HepG2 (cell line): ENCODE measurements around the gene TBC1D14.

ENCODE experiments used
- CEBPB ChIP-seq: IDR thresholded peaks from 2 replicates; pipeline ENCODE4 v1.6.1; 2011; ENCODE audit warnings: low read depth, low read length, improper control_type of control experiment, borderline replicate concordance
- CHD2 ChIP-seq: IDR thresholded peaks from 2 replicates; pipeline ENCODE4 v1.6.1; 2011; ENCODE audit warnings: low read depth, low read length, improper control_type of control experiment
- CTCF ChIP-seq: sonication (generic); formaldehyde crosslinking; IDR thresholded peaks from 2 replicates; pipeline ENCODE4 v1.5.0; 2020; ENCODE audit warnings: mild to moderate bottlenecking, missing genetic modification reagents, moderate library complexity
- EP300 ChIP-seq, 3 experiments: sonication (generic) in 1 of 3; formaldehyde crosslinking in 1 of 3; IDR thresholded peaks; 2 replicates each; pipeline versions ENCODE4 v1.5.1 to v1.6.1; 2011 to 2020; ENCODE audit warnings: low read depth in 2 of 3, low read length in 2 of 3, borderline replicate concordance in 1 of 3, improper control_type of control experiment in 1 of 3, mild to moderate bottlenecking in 1 of 3, missing genetic modification reagents in 1 of 3, moderate library complexity in 1 of 3
- ESRRA ChIP-seq: sonication (generic); formaldehyde crosslinking; IDR thresholded peaks from 2 replicates; pipeline ENCODE4 v1.5.1; 2020; ENCODE audit warnings: mild to moderate bottlenecking, low read depth, missing genetic modification reagents
- IRF9 ChIP-seq: sonication (generic); formaldehyde crosslinking; IDR thresholded peaks from 2 replicates; pipeline ENCODE4 v1.8.0; 2022; ENCODE audit warnings: missing genetic modification reagents, mild to moderate bottlenecking, borderline replicate concordance
- RAD21 ChIP-seq: fragments of 450-650 bp; formaldehyde crosslinking; IDR thresholded peaks from 2 replicates; pipeline ENCODE4 v1.5.0; 2020; ENCODE audit warnings: mild to moderate bottlenecking
- RNF2 ChIP-seq: fragments of 450-650 bp; conservative IDR thresholded peaks from 2 replicates; pipeline ENCODE4 v1.6.1; 2016; ENCODE audit warnings: low read depth
- SP1 ChIP-seq, 2 experiments: fragments of 450-650 bp in 1 of 2; sonication (generic) in 1 of 2; formaldehyde crosslinking in 1 of 2; IDR thresholded peaks; 2 replicates each; pipeline versions ENCODE4 v1.4.0 to v1.6.1; 2016 to 2020; ENCODE audit warnings: missing genetic modification reagents in 1 of 2
- TOE1 ChIP-seq: sonication (generic); formaldehyde crosslinking; IDR thresholded peaks from 2 replicates; pipeline ENCODE4 v1.4.0; 2020; ENCODE audit warnings: mild to moderate bottlenecking, missing genetic modification reagents
- ZBTB7A ChIP-seq: sonication (generic); formaldehyde crosslinking; IDR thresholded peaks from 2 replicates; pipeline ENCODE4 v1.8.0; 2022; ENCODE audit warnings: mild to moderate bottlenecking, missing genetic modification reagents

- TF ChIP-seq CTCF (no peak), SP1 (IDR thresholded peaks at IDR 0.05) (no peak), SP1 (CRISPR knock-in tag; IDR thresholded peaks at IDR 0.05) (no peak; the same call in 1 of the 2 replicates), ZBTB7A (CRISPR knock-in tag) (no peak), RAD21 (CRISPR knock-in tag) (no peak), CEBPB (no peak), IRF9 (CRISPR knock-in tag) (no peak), ESRRA (CRISPR knock-in tag) (no peak), TOE1 (no peak), EP300 (IDR thresholded peaks at IDR 0.05; ENCODE audit: low read depth in 2 of 2, low read length in 2 of 2) (no peak), EP300 (CRISPR knock-in tag; IDR thresholded peaks at IDR 0.05; ENCODE audit: borderline replicate concordance) (no peak), CHD2 (no peak), RNF2 (no peak)
Measured at GRCh38 chr4:6953751-6954380, 44.2 kb downstream of the TBC1D14 start.
